MCF 10A (cell line): Measurements from ENCODE around the gene PDGFC. TPM values are rescaled to one million over a fixed set of nuclear protein-coding genes. Genes with fewer than 3 reads are reported as not detected.

Experiments
- BruUV-seq: library from RNA; stranded (reverse); fragments of 400-500 nt; replicated peaks from 2 replicates; lab custom pipeline; 2021; lab: Mats Ljungman, UMichigan
- CTCF ChIA-PET: fragments of 300-600 bp; sonication (Branson Sonifier 250); formaldehyde crosslinking; extraction: SDS; loops from one replicate; lab custom pipeline; 2021; ENCODE audit warnings: antibody characterized with exemption, inconsistent platforms; lab: Yijun Ruan, JAX
- POLR2A ChIA-PET: fragments of 300-600, 350-650 bp; sonication (Branson Sonifier 250); formaldehyde crosslinking; extraction: SDS; loops from one replicate; lab custom pipeline; 2020; ENCODE audit warnings: antibody characterized with exemption, inconsistent platforms; lab: Yijun Ruan, JAX
- DNase-seq: peaks from one replicate; pipeline ENCODE4 v3.0.0-alpha.2; 2018; ENCODE audit not compliant: unreplicated experiment
- H3K27ac Mint-ChIP-seq: one replicate; pipeline ENCODE4 v1.8.0; 2022; ENCODE audit warnings: mild to moderate bottlenecking, low read depth, mixed read lengths; ENCODE audit not compliant: unreplicated experiment
- H3K27me3 Mint-ChIP-seq: one replicate; pipeline ENCODE4 v1.8.0; 2022; ENCODE audit warnings: mixed read lengths; ENCODE audit not compliant: insufficient read depth, unreplicated experiment
- H3K36me3 Mint-ChIP-seq: one replicate; pipeline ENCODE4 v1.8.0; 2022; ENCODE audit warnings: mild to moderate bottlenecking, moderate library complexity, mixed read lengths; ENCODE audit not compliant: insufficient read depth, unreplicated experiment
- H3K4me1 Mint-ChIP-seq: one replicate; pipeline ENCODE4 v1.8.0; 2022; ENCODE audit warnings: mixed read lengths; ENCODE audit not compliant: insufficient read depth, unreplicated experiment
- H3K4me3 Mint-ChIP-seq: one replicate; pipeline ENCODE4 v1.8.0; 2022; ENCODE audit warnings: mild to moderate bottlenecking, moderate library complexity, mixed read lengths; ENCODE audit not compliant: unreplicated experiment
- H3K9me3 Mint-ChIP-seq: one replicate; pipeline ENCODE4 v1.8.0; 2022; ENCODE audit warnings: mixed read lengths; ENCODE audit not compliant: unreplicated experiment
- intact Hi-C: fragments of 100-400 bp; cut with micrococcal nuclease; formaldehyde crosslinking; loops from 2 replicates; pipeline ENCODE4 v1.14.1; 2022
- total RNA-seq: library from RNA; stranded (reverse); gene quantifications from 2 replicates; pipeline ENCODE4 v1.2.3, GENCODE V29; 2022
- TF ChIP-seq, protein P1 (sequence below): fragments of 200-600 bp; IDR thresholded peaks from one replicate; pipeline ENCODE4 v1.8.0; 2022; ENCODE audit warnings: antibody characterized with exemption, mild to moderate bottlenecking; ENCODE audit not compliant: unreplicated experiment

The PDGFC gene
- total RNA-seq, 1 experiment from 2014 or later = 74.8 TPM

DNA sequence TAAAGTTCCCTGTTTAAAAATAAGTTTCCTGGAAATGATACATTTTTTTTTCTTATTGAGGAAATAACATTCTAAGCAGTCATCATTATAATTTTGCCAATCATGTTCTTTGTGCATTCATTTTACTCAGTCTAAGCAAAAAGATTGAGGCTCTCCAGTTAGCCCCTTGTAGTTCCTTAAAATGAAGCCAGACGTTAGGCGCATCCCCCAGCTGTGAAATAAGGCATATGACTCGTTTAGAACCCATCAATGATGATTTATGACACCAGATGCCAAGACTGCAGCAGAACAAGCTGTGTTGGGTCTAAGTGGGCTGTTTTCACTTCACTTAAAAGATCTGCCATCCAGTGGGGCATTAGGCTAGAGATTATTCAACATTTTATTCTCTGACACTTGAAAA lies 17.0 kb downstream of the PDGFC start:
- no peak for DNase-seq
- BruUV-seq = no TSS peak
- TF ChIP-seq, protein P1, sequence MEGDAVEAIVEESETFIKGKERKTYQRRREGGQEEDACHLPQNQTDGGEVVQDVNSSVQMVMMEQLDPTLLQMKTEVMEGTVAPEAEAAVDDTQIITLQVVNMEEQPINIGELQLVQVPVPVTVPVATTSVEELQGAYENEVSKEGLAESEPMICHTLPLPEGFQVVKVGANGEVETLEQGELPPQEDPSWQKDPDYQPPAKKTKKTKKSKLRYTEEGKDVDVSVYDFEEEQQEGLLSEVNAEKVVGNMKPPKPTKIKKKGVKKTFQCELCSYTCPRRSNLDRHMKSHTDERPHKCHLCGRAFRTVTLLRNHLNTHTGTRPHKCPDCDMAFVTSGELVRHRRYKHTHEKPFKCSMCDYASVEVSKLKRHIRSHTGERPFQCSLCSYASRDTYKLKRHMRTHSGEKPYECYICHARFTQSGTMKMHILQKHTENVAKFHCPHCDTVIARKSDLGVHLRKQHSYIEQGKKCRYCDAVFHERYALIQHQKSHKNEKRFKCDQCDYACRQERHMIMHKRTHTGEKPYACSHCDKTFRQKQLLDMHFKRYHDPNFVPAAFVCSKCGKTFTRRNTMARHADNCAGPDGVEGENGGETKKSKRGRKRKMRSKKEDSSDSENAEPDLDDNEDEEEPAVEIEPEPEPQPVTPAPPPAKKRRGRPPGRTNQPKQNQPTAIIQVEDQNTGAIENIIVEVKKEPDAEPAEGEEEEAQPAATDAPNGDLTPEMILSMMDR = no peak
- POLR2A ChIA-PET = interaction anchor here (0.7 to 3.7 kb wide), 3 partner anchors 16 to 184 kb away, joined by 3 to 26 read pairs (median 6); partner anchors contain the start of gene PDGFC
- Mint-ChIP-seq H3K4me3 (no peak overlapping the region), H3K9me3 (peaks cover 7% of the 10 kb centered on the region), H3K36me3 (peaks cover 5% of the 10 kb centered on the region), H3K4me1 (peaks cover 62% of the 10 kb centered on the region), H3K27ac (no peak overlapping the region), H3K27me3 (no peaks in the 10 kb centered on the region)
- intact Hi-C loops = no loop called here
- CTCF ChIA-PET = interaction anchor here (0.6 kb wide), 1 partner anchor 185 kb away, joined by 3 read pairs; no protein-coding TSS in a partner anchor

DNA sequence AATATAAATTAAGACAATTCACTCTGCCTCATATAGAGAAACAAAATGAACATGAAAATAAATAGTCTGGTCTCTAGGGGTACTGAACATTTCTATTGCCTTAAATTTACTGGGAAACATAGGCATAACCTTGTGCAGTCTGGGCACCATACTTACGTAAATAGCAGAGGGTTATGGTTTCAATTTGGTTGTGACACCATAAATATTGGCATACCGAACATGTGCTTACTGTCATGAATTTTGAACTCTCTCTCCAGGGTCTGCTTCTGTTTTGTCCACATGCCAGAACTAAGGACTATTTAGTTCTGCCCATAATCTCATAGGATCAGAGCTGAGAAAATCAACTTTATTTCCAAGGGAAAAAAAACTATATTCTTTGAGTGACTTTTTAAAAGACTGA lies 17.6 kb downstream of the PDGFC start:
- TF ChIP-seq, protein P1 = no peak
- H3K36me3 Mint-ChIP-seq = peaks cover 5% of the 10 kb centered on the region
- peaks cover 64% of the 10 kb centered on the region for H3K4me1 Mint-ChIP-seq
- no peak overlapping the region for H3K27ac Mint-ChIP-seq
- ChIA-PET CTCF (interaction anchor here (0.6 kb wide), 1 partner anchor 184 kb away, joined by 3 read pairs; no protein-coding TSS in a partner anchor), POLR2A (interaction anchor here (1.8 to 3.7 kb wide), 2 partner anchors 16 to 184 kb away, joined by 6 to 26 read pairs; partner anchors contain the start of gene PDGFC)
- no peaks in the 10 kb centered on the region for H3K27me3 Mint-ChIP-seq
- BruUV-seq = no TSS peak
- intact Hi-C loops = no loop called here
- H3K9me3 Mint-ChIP-seq = peaks cover 7% of the 10 kb centered on the region
- H3K4me3 Mint-ChIP-seq = no peak overlapping the region
- no peak for DNase-seq

DNA sequence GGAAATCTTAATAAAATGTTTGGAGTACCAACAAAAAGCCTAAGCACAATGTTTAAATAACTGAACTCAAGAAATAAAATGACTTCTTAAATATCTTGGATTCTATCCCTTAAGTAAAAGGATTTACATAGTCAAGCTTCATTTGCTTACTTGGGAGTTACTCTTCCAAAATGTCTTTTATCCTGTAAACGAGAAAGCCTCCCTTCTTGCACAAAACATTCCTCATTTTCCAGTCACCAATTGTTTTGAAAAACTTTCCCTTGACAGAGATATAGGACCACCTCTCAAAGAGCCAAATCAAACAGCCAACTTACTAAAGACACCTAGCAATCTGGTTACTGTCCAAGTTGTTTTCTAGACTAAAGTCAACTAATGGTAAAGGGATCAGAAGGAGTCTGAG lies 18.6 kb downstream of the PDGFC start:
- no TSS peak for BruUV-seq
- ChIA-PET POLR2A (interaction anchor here (0.6 to 3.7 kb wide), 7 partner anchors 10 to 483 kb away, joined by 3 to 26 read pairs (median 5); partner anchors contain the start of gene PDGFC), CTCF (interaction anchor here (0.6 kb wide), 1 partner anchor 251 kb away, joined by 3 read pairs; no protein-coding TSS in a partner anchor)
- peaks cover 65% of the 10 kb centered on the region for H3K4me1 Mint-ChIP-seq
- intact Hi-C loops = no loop called here
- peaks cover 7% of the 10 kb centered on the region for H3K9me3 Mint-ChIP-seq
- TF ChIP-seq, protein P1 = no peak
- peaks cover 5% of the 10 kb centered on the region for H3K36me3 Mint-ChIP-seq
- H3K27ac Mint-ChIP-seq = peak overlapping the region; percentile 96
- no peaks in the 10 kb centered on the region for H3K27me3 Mint-ChIP-seq
- no peak for DNase-seq
- H3K4me3 Mint-ChIP-seq = no peak overlapping the region

DNA sequence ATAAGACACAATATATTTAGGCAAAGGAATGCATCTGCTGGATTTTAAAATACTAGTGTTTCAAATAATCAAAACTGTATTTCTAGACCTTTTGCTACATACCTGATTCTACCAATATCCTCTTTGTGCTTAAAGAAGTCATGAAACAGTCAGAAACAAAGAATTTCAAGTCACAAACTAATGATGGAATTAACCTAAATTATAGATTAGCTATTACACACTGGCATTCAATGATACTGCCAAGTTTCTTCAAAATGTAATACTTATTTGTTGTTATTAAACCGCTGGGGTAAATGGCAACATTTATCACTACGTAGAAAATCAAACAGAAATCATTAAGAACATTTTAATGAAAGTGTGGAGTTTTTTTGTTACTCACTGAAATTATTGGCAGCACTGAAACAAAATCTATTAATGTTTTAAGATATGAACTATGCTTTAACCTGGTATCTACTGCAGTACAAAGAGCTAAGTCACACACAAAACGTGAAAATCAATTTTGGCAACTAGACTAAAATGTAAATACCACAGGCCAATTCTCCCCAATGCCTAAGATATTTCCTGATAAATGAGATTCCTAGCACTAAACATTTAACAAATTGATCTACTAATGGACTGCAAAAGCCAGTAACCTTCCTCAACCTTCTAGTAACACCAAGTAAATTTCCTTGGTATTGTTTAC lies 19.4 kb downstream of the PDGFC start:
- Mint-ChIP-seq H3K4me3 (peak overlapping the region; percentile 68), H3K36me3 (peaks cover 3% of the 10 kb centered on the region), H3K9me3 (peaks cover 5% of the 10 kb centered on the region), H3K4me1 (peaks cover 65% of the 10 kb centered on the region), H3K27me3 (no peaks in the 10 kb centered on the region), H3K27ac (peak overlapping the region; percentile 96)
- intact Hi-C loops = no loop called here
- ChIA-PET POLR2A (interaction anchor here (0.6 to 3.7 kb wide), 12 partner anchors 8 to 181 kb away, joined by 3 to 26 read pairs (median 4); partner anchors contain the start of gene PDGFC), CTCF (interaction anchor here (0.6 to 1.5 kb wide), 4 partner anchors 13 to 102 kb away, joined by 3 to 10 read pairs (median 4); no protein-coding TSS in a partner anchor)
- no TSS peak for BruUV-seq
- DNase-seq = no peak
- TF ChIP-seq, protein P1 = no peak
